ENCODE data around the gene MRGPRD. TPM values are rescaled to one million over a fixed set of nuclear protein-coding genes. Genes with fewer than 3 reads are reported as not detected.
"Not testable (repeated sequence)": the region's sequence is repeated elsewhere in the genome, so short reads cannot be mapped to it uniquely, and the experiment has no call there.

Gene MRGPRD
- total RNA-seq, 1 experiment from 2014 or later: not detected

DNA sequence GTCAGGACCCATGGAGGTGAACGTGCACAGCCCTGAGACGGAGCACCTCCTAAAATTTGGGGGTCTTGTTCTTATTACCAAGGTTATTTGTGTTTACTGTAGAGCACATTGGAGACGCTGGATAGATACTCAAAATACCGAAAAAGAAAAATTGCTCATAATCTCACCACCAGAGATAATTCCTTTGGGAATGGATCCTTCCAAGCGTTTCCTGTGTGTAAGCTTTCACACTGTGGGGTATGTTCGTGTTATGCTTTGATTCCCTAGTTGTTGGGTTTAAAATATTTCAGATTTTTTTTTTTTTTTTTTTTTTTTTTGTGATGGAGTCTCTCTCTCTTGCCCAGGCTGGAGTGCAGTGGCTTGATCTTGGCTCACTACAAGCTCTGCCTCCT lies 14.1 kb upstream of the MRGPRD start:
- DNase-seq (ENCODE audit: extremely low read depth, low read depth): no peak

DNA sequence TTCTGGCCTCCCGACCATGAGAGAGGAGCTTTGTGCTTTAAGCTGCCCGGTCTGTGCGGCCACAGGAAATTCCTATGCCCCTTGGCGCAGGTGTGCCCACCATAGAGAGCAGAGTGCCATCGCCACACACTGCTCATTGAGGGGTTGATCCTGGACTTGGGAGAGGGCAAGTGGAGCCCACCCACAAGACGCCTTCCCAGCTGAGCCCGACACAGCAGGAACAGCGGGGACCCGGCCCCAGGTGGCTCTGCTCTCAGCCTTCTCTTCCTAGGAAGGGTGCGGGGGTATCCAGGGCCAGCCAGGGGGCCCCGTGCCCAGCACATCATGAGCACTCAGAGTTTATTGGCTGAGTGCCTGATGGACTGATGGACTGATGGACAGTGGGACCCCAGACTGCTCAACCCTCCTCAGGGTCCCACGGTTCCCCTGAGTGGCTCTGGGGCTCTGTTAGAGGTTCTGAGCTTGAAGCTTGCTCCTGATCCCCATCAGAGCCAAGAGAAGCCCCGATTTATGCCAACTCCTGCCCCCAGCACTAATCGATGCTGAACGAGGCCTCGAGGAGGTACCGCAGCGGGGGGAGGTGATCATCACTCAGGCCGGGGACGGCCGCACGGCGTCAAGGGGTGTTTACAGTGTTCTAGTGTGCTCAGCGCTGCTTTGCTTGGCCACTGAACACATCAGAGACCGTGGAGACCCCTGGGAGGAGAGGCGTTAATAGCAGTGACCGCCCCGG lies 13.5 kb upstream of the MRGPRD start:
- DNase-seq (ENCODE audit: extremely low read depth, low read depth): no peak

GRCh38 chr11:68993546-68993945 lies 12.8 kb upstream of the MRGPRD start:
- no peak for DNase-seq (ENCODE audit: extremely low read depth, low read depth)

DNA sequence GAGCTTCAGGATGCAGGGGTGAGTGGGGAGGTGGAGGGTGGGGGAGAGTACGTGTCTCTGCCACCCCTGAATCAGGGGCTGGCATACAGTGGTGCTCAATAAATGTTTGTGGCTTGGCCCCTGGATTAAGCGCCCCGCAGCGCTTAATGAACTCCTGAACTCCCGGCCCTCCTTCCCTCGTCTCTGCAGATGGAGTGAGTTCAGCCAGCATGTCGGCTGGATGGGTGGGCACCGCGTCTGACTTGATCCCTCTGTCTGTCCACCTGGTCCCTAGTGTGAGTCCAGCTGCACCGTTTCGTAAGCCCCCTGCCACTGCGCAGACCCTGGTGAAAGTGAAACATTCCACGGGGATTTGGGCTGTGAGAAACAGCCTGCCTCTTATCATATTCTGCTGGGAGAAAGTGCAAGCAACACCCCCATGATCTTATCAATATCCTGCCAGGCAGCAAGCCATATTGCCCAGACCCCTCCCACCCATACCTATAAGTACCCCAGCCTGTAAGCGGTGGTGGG lies 12.0 kb upstream of the MRGPRD start:
- no peak for DNase-seq (ENCODE audit: extremely low read depth, low read depth)

- no peak for DNase-seq (ENCODE audit: extremely low read depth, low read depth)
Observed at GRCh38 chr11:68990995-68991780, 10.4 kb upstream of the MRGPRD start.

DNA sequence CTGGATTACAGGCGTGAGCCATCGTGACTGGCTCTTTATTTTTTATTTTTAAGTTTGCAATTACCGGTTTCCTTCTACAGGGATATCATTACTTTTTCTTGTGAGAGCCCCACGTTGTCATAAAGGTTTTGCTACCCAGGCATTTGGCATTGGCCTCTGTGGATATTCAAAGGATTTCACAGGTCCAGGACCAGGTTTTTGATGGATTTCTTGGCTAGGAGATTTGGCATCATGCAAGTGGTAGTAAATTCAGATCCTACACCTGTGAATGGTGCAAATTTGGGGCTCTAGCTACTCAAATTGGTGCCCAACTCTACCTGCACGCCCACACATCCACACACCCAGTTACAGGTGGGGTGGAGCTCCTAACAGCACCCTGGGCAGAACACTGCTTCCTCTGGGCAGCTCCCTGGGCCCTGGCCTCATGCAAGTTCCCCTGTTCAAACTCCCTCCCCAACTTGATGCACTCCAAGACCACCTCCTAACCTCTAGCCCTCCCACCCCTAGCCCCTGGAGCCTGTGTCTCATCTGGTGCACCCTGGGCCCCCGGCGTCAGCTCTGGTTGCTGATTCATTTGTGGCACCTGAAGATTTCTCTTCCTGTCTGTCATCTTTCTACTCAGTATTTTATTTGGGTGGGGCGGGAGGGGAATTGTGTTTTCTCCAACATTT lies 9.3 kb upstream of the MRGPRD start:
- DNase-seq (ENCODE audit: extremely low read depth, low read depth): no peak

DNA sequence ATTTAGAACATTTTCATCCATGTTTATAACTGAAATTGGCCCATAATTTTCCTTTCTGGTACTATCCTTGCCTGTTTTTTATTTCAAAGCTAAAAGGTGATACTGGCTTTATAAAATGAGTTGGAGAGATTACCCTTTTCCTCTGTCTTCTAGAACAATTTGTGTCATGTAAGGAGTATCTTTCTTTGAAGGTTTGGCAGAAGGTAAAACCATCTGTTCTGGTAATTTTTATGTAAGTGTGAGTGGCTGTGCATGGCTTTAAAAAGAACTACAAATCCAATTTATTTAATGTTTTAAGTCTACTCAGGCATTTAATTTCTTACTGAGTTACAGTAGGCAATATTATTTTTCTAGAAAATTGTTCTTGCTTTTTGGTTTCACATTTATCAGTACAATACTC lies 7.7 kb upstream of the MRGPRD start:
- no peak for DNase-seq (ENCODE audit: extremely low read depth, low read depth)

- no peak for DNase-seq (ENCODE audit: extremely low read depth, low read depth)
Observed at GRCh38 chr11:68987211-68987610, 6.4 kb upstream of the MRGPRD start.

- DNase-seq (ENCODE audit: extremely low read depth, low read depth): no peak
Observed at GRCh38 chr11:68983801-68984200, 3.0 kb upstream of the MRGPRD start.

- DNase-seq (ENCODE audit: extremely low read depth, low read depth): no peak
Observed at GRCh38 chr11:68982134-68982533, 1.3 kb upstream of the MRGPRD start.

GRCh38 chr11:68979931-68980775 lies 633 bp downstream of the MRGPRD start:
- no peak for DNase-seq (ENCODE audit: extremely low read depth, low read depth)

DNA sequence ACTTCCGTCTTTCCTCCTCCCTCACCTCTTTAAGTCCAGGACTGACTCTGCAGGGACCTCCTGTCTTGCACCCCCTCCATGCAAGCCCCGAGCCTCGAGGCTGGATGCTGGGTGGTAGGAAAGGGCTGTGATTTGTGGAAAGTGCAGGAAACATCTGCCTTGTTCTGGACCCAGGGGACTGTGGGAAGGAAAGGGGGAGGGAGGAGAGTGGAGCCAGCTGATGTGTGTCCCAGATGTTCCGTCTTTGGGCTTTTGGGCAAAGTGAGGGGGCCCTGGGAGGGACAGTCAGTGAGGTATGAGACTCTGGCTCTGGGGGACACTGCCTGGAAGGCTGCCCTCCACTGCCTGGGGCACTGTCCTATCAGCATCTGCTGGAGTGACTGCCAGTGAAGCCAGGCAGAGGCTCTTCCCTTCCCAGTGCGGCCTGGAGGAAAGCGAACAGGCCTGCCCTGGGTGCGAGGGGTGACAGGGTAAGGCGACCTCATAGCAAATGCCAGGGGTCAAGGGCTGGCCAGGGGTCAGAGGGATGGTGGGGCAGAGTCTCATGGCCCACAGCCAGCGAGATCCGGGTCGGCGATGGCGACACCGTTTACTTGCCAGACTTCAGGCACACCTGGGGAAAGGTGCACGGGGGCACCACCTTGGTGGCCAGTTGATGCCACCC lies 1.7 kb downstream of the MRGPRD start:
- DNase-seq (ENCODE audit: extremely low read depth, low read depth): no peak

- no peak for DNase-seq (ENCODE audit: extremely low read depth, low read depth)
Observed at GRCh38 chr11:68978626-68978930, 2.2 kb downstream of the MRGPRD start.

- no peak for DNase-seq (ENCODE audit: extremely low read depth, low read depth)
Observed at GRCh38 chr11:68977781-68978625, 2.8 kb downstream of the MRGPRD start.

DNA sequence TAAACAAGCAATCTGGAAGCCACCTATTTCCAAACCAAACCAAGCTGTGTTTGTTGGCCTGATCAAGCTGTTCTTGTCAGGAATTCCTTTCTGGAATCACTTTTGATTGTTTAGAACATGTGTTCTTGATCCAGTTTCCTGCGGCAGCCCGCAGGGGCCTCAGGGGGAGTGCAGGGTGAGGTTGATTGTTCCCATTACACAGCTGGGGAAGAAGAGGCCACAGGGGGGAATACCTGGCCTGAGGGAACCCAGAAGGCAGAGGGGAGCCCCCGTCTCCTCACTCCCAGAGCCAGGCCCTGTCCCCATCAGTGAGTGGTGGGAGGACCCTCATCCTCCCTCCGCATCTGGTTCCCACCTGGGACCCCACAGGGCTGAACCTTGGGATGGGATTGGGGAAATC lies 4.2 kb downstream of the MRGPRD start:
- DNase-seq (ENCODE audit: extremely low read depth, low read depth): no peak

DNA sequence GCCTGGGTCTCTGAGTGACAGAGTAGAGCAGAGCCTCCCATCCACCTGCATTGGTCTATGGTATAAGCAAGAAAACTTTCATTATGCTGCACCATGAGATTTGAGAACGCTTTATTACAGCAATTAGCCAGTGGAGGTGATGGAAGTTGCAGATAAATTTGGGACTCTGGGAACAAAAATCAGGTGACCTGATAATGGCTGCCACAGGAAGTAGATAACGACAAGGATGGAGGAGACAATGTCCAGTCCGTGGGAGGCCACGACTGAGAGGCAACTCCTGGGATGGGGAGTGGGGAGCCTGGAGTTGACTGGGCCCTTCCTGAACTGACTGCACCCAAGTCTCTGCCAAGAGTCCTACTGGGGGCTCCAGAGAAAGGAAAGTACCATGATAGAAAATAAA lies 4.7 kb downstream of the MRGPRD start:
- no peak for DNase-seq (ENCODE audit: extremely low read depth, low read depth)

DNA sequence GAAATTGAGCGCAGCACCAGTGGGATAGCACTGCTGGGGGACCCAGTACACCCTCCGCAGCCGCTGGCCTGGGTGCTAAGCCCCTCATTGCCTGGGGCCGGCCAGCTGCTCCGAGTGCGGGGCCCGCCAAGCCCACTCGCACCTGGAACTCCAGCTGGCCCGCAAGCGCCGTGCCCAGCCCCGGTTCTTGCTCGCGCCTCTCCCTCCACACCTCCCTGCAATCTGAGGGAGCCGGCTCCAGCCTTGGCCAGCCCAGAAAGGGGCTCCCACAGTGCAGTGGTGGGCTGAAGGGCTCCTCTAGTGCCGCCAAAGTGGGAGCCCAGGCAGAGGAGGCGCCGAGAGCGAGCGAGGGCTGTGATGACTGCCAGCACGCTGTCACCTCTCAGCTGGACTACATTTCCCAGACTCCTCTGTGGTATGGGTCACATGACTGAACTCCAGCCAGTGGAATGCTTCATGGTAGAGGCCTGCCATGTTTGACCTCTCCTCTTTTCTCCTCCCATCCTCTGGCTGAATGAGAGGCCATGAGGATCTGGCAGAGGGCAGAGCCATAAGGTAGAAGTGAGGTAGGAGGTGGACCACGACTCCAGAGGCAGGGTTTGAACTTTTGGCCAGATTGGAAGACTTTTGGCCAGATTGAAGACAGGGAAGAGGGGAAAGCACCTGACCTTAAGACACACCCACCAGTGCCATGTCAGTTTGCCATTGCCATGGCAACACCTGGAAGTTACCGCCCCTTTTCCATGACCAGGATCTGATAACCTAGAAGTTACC lies 6.2 kb downstream of the MRGPRD start:
- peak; percentile 20 for DNase-seq (ENCODE audit: extremely low read depth, low read depth)

GRCh38 chr11:68973706-68974105 lies 7.1 kb downstream of the MRGPRD start:
- DNase-seq (ENCODE audit: extremely low read depth, low read depth): not testable (repeated sequence)

GRCh38 chr11:68973219-68973618 lies 7.6 kb downstream of the MRGPRD start:
- DNase-seq (ENCODE audit: extremely low read depth, low read depth): no peak

Data from NCI-H460 (cell line).